H1 (cell line): ENCODE data around the gene AMMECR1L. TPM values are rescaled to one million over a fixed set of nuclear protein-coding genes. Genes with fewer than 3 reads are reported as not detected.

ENCODE experiments used
- CTCF ChIA-PET: fragments of 300-600 bp; sonication (Branson Sonifier 250); formaldehyde crosslinking; loops from one replicate; lab custom pipeline; 2021; ENCODE audit not compliant: partially characterized antibody; lab: Charles Lee
- POLR2A ChIA-PET: fragments of 300-600 bp; sonication (Branson Sonifier 250); formaldehyde crosslinking; loops from one replicate; lab custom pipeline; 2021; ENCODE audit warnings: inconsistent platforms; ENCODE audit not compliant: partially characterized antibody; lab: Charles Lee
- DNase-seq, 2 experiments: peaks; one replicate each; pipeline versions ENCODE4 v3.0.0 to v3.0.0-alpha.2; 2010 to 2022; ENCODE audit warnings: low spot score in 2 of 2, low read depth in 1 of 2, mixed read lengths in 1 of 2
- FAIRE-seq: peaks from 2 replicates; lab custom pipeline; 2011; peaks lifted over from hg19 to GRCh38; lab: Jason Lieb, UNC
- H2AFZ ChIP-seq: 2 replicates; pipeline ENCODE4 v1.8.1; 2012; ENCODE audit warnings: low read length, inconsistent platforms
- H2AK5ac ChIP-seq: 2 replicates; pipeline ENCODE4 v1.6.1; 2013; ENCODE audit warnings: low read depth, low read length
- H2BK120ac ChIP-seq: replicated peaks from 2 replicates; pipeline ENCODE3; 2013; ENCODE audit warnings: low read depth, low read length, inconsistent platforms
- H2BK12ac ChIP-seq: 2 replicates; pipeline ENCODE4 v1.6.1; 2013; ENCODE audit warnings: low read depth, low read length
- H2BK15ac ChIP-seq: 2 replicates; pipeline ENCODE4 v1.6.1; 2013; ENCODE audit warnings: low read length
- H2BK20ac ChIP-seq: 2 replicates; pipeline ENCODE4 v1.6.1; 2013; ENCODE audit warnings: low read length
- H2BK5ac ChIP-seq: 2 replicates; pipeline ENCODE4 v1.6.1; 2013; ENCODE audit warnings: low read depth, low read length
- H3K14ac ChIP-seq: 2 replicates; pipeline ENCODE4 v1.6.1; 2013; ENCODE audit warnings: inconsistent platforms; ENCODE audit not compliant: insufficient read length
- H3K18ac ChIP-seq: 2 replicates; pipeline ENCODE4 v1.6.1; 2013; ENCODE audit warnings: low read length; ENCODE audit errors: extremely low read depth
- H3K23ac ChIP-seq: 2 replicates; pipeline ENCODE4 v1.6.1; 2013; ENCODE audit warnings: inconsistent platforms; ENCODE audit not compliant: insufficient read length
- H3K23me2 ChIP-seq: 2 replicates; pipeline ENCODE4 v1.6.1; 2013; ENCODE audit warnings: low read depth, low read length
- H3K27ac ChIP-seq: 2 replicates; pipeline ENCODE4 v1.6.1; 2011; ENCODE audit warnings: low read depth, low read length, inconsistent platforms
- H3K27me3 ChIP-seq, 4 experiments: replicated peaks in 1 of 4; 1 replicate in 1 of 4; 2 replicates in 3 of 4; pipeline versions ENCODE4 v1.6.1 to v1.8.1; 2011 to 2013; ENCODE audit warnings: low read length in 3 of 4, mild to moderate bottlenecking in 3 of 4, inconsistent platforms in 2 of 4, mixed read lengths in 2 of 4, moderate library complexity in 1 of 4; ENCODE audit not compliant: control insufficient read depth in 3 of 4, insufficient read depth in 3 of 4; ENCODE audit errors: extremely low read depth in 1 of 4
- H3K36me3 ChIP-seq, 4 experiments: 2 replicates each; pipeline versions ENCODE4 v1.6.1 to v1.8.1; 2011 to 2013; ENCODE audit warnings: mild to moderate bottlenecking in 4 of 4, low read length in 3 of 4, moderate library complexity in 2 of 4, control low read depth in 1 of 4, inconsistent platforms in 1 of 4; ENCODE audit not compliant: insufficient read depth in 4 of 4, control insufficient read depth in 2 of 4
- H3K4ac ChIP-seq: replicated peaks from 2 replicates; pipeline ENCODE3; 2013; ENCODE audit warnings: low read length, low read depth, mixed read lengths, inconsistent platforms; ENCODE audit not compliant: insufficient read length
- H3K4me1 ChIP-seq, 4 experiments: replicated peaks in 1 of 4; 1 replicate in 1 of 4; 2 replicates in 3 of 4; pipeline versions ENCODE4 v1.6.1 to v1.8.1; 2011 to 2013; ENCODE audit warnings: low read length in 3 of 4, inconsistent platforms in 2 of 4, mixed read lengths in 1 of 4; ENCODE audit not compliant: insufficient read depth in 4 of 4, control insufficient read depth in 3 of 4
- H3K4me2 ChIP-seq, 2 experiments: 2 replicates each; pipeline versions ENCODE4 v1.6.1 to v1.8.1; 2011 to 2013; ENCODE audit warnings: low read depth in 2 of 2, low read length in 2 of 2, control low read depth in 1 of 2, inconsistent platforms in 1 of 2, mild to moderate bottlenecking in 1 of 2; ENCODE audit not compliant: insufficient read depth in 1 of 2
- H3K4me3 ChIP-seq, 4 experiments: fragments of 200-600, 300-600 bp in 1 of 4; sonication (generic), shearing (Covaris generic), sonication (Bioruptor Twin) in 1 of 4; 2 replicates each; pipeline versions ENCODE4 v1.5.1 to v1.8.1; 2011 to 2016; ENCODE audit warnings: low read length in 4 of 4, low read depth in 3 of 4, control low read depth in 2 of 4, inconsistent platforms in 2 of 4, mild to moderate bottlenecking in 2 of 4, mixed read lengths in 1 of 4, moderate library complexity in 1 of 4; ENCODE audit not compliant: insufficient read depth in 2 of 4; ENCODE audit errors: extremely low read depth in 1 of 4
- H3K56ac ChIP-seq: replicated peaks from 2 replicates; pipeline ENCODE3; 2013; ENCODE audit warnings: low read depth, mild to moderate bottlenecking, mixed read lengths, low read length, inconsistent platforms; ENCODE audit not compliant: insufficient read length
- H3K79me1 ChIP-seq: 2 replicates; pipeline ENCODE4 v1.6.1; 2013; ENCODE audit warnings: low read depth, low read length, control low read depth
- H3K79me2 ChIP-seq, 2 experiments: 2 replicates each; pipeline versions ENCODE4 v1.6.1 to v1.8.1; 2012 to 2013; ENCODE audit warnings: low read length in 2 of 2, mild to moderate bottlenecking in 2 of 2, inconsistent platforms in 1 of 2; ENCODE audit not compliant: insufficient read depth in 2 of 2, control insufficient read depth in 1 of 2
- H3K9ac ChIP-seq, 4 experiments: replicated peaks in 1 of 4; 1 replicate in 1 of 4; 2 replicates in 3 of 4; pipeline versions ENCODE4 v1.6.1 to v1.8.1; 2011 to 2013; ENCODE audit warnings: low read depth in 3 of 4, low read length in 3 of 4, control low read depth in 2 of 4, mild to moderate bottlenecking in 2 of 4, moderate library complexity in 2 of 4, inconsistent platforms in 1 of 4; ENCODE audit errors: extremely low read depth in 1 of 4
- H3K9me3 ChIP-seq, 2 experiments: 2 replicates each; pipeline versions ENCODE4 v1.6.1 to v1.8.1; 2012 to 2013; ENCODE audit warnings: mild to moderate bottlenecking in 2 of 2, moderate library complexity in 2 of 2, control low read depth in 1 of 2, inconsistent platforms in 1 of 2, low read depth in 1 of 2, low read length in 1 of 2, mixed read lengths in 1 of 2; ENCODE audit not compliant: insufficient read depth in 2 of 2
- H4K20me1 ChIP-seq, 2 experiments: replicated peaks in 1 of 2; 2 replicates each; pipeline versions ENCODE3 to v1.8.1; 2011 to 2013; ENCODE audit warnings: inconsistent platforms in 2 of 2, low read length in 2 of 2, mild to moderate bottlenecking in 1 of 2; ENCODE audit not compliant: insufficient read depth in 2 of 2, control insufficient read depth in 1 of 2
- H4K5ac ChIP-seq: 2 replicates; pipeline ENCODE4 v1.6.1; 2013; ENCODE audit warnings: low read length, low read depth, mixed read lengths, inconsistent platforms; ENCODE audit not compliant: insufficient read length
- H4K8ac ChIP-seq: 2 replicates; pipeline ENCODE4 v1.8.0; 2013; ENCODE audit warnings: mild to moderate bottlenecking, moderate library complexity, low read length, inconsistent platforms; ENCODE audit not compliant: insufficient read depth; ENCODE audit errors: extremely low read depth
- H4K91ac ChIP-seq: replicated peaks from 2 replicates; pipeline ENCODE3; 2013; ENCODE audit warnings: low read length, mixed read lengths, inconsistent platforms; ENCODE audit not compliant: insufficient read length
- BCL11A ChIP-seq, 2 experiments: IDR thresholded peaks; one replicate each; pipeline ENCODE4 v1.6.1; 2011; ENCODE audit warnings: low read depth in 2 of 2, low read length in 2 of 2, mild to moderate bottlenecking in 2 of 2
- CBX8 ChIP-seq: fragments of 300-800, 300-1000 bp; sonication (generic); IDR thresholded peaks from 2 replicates; pipeline ENCODE4 v1.7.1; 2016; ENCODE audit warnings: low read depth, low read length, borderline replicate concordance
- JUND ChIP-seq: IDR thresholded peaks from 2 replicates; pipeline ENCODE4 v1.6.1; 2011; ENCODE audit warnings: mild to moderate bottlenecking, improper control_type of control experiment, low read length
- NANOG ChIP-seq: IDR thresholded peaks from 2 replicates; pipeline ENCODE4 v1.6.1; 2011; ENCODE audit warnings: low read length, low read depth, mild to moderate bottlenecking, inconsistent platforms; ENCODE audit not compliant: insufficient read depth, poor library complexity, severe bottlenecking
- POLR2A ChIP-seq, 2 experiments: IDR thresholded peaks; 1 replicate in 1 of 2; 2 replicates in 1 of 2; pipeline ENCODE4 v1.6.1; 2011; ENCODE audit warnings: low read depth in 2 of 2, low read length in 2 of 2, mild to moderate bottlenecking in 2 of 2; ENCODE audit errors: control extremely low read depth in 1 of 2
- RNF2 ChIP-seq: fragments of 200-900, 300-1000 bp; sonication (generic); IDR thresholded peaks from 2 replicates; pipeline ENCODE4 v1.7.1; 2016; ENCODE audit warnings: borderline replicate concordance, low read depth, mild to moderate bottlenecking, antibody characterized with exemption, low read length; ENCODE audit not compliant: poor library complexity, severe bottlenecking; ENCODE audit errors: missing control alignments
- RXRA ChIP-seq: IDR thresholded peaks from 2 replicates; pipeline ENCODE4 v1.6.1; 2011; ENCODE audit warnings: low read depth, mild to moderate bottlenecking, low read length, moderate library complexity; ENCODE audit not compliant: insufficient read depth
- SIX5 ChIP-seq: IDR thresholded peaks from 2 replicates; pipeline ENCODE4 v1.6.1; 2011; ENCODE audit warnings: mild to moderate bottlenecking, low read depth, low read length
- SRF ChIP-seq: IDR thresholded peaks from 2 replicates; pipeline ENCODE4 v1.6.1; 2011; ENCODE audit warnings: mild to moderate bottlenecking, low read depth, low read length, moderate library complexity
- TBP ChIP-seq: IDR thresholded peaks from 2 replicates; pipeline ENCODE4 v1.6.1; 2011; ENCODE audit warnings: low read depth, low read length, improper control_type of control experiment
- WGBS, 2 experiments: shearing (Covaris generic) in 1 of 2; methylation state at CpG; one replicate each; pipeline versions ENCODE4 v1.1.6 to v1.1.7; 2013 to 2015; ENCODE audit warnings: low lambda C conversion rate in 2 of 2, mixed read lengths in 2 of 2, inconsistent platforms in 1 of 2, low coverage in 1 of 2, missing lambda C conversion rate in 1 of 2; ENCODE audit not compliant: insufficient replicate concordance in 2 of 2, insufficient coverage in 1 of 2, insufficient read length in 1 of 2; ENCODE audit errors: extremely low coverage in 1 of 2, missing lambda C conversion rate in 1 of 2; 5-methylcytosine and 5-hydroxymethylcytosine counted together
- polyA plus RNA-seq, 7 experiments: library from polyadenylated mRNA; depleted of rRNA in 3 of 7; stranded (reverse) in 5 of 7; unstranded in 2 of 7; fragments of >200 nt in 5 of 7; fragments of 200-250 nt in 2 of 7; gene quantifications; 1 replicate in 5 of 7; 2 replicates in 1 of 7; 4 replicates in 1 of 7; pipeline versions ENCODE4 v1.2.1 to v1.2.3, GENCODE V29; 2011 to 2013; ENCODE audit warnings: missing spikeins in 2 of 7, mixed read lengths in 2 of 7
- total RNA-seq: library from RNA; stranded (reverse); fragmentation: NEBNext Ultra II Directional; extraction: Animal tissue kit (Norgen Biotek cat#: 25700); gene quantifications from 2 replicates; pipeline ENCODE4 v1.2.1, GENCODE V29; 2021

Gene AMMECR1L
- total and polyA plus RNA-seq, 2 of the 8 experiments (the other 6 are each of a cell fraction or from before 2014, with no cell fraction given), result 10.1 to 18.8 TPM

DNA sequence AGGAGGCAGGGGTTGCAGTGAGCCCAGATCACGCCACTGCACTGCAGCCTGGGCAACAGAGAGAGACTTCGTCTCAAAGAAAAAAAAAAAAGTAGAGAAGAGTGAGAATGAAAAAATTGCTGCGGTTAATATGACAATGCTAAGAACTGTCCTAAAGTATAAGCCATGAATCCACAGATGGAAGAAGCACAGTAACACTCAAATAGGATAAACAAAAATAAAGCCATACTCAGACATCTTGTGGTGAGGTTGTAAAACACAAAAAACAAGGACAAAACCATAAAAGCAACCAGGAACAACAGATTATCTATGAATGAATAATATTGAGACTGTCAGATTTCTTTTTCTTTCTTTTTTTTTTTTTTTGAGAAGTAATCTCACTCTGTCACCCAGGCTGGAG, 50.8 kb downstream of the AMMECR1L start:
- Histone ChIP-seq H3K9me3 (no peaks in the 10 kb centered on the region), H3K79me2 (no peaks in the 10 kb centered on the region), H4K20me1 (no peaks in the 10 kb centered on the region), H3K27me3 (no peaks in the 10 kb centered on the region), H3K36me3 (no peaks in the 10 kb centered on the region), H3K56ac (no peak overlapping the region), H2AFZ (no peak overlapping the region), H4K91ac (no peak overlapping the region), H3K4ac (no peak overlapping the region), H3K23ac (no peak overlapping the region), H2BK120ac (no peak overlapping the region), H3K9ac (no peak overlapping the region), H3K18ac (no peak overlapping the region), H3K4me2 (no peak overlapping the region), H4K8ac (no peak overlapping the region), H3K14ac (no peak overlapping the region), H4K5ac (no peak overlapping the region), H3K4me3 (no peak overlapping the region), H2BK12ac (no peak overlapping the region), H2BK20ac (no peak overlapping the region), H2BK15ac (no peak overlapping the region), H3K79me1 (no peaks in the 10 kb centered on the region), H2BK5ac (no peak overlapping the region), H3K4me1 (peaks cover 0 to 3% (median 0%) of the 10 kb centered on the region in 4 experiments; a peak in 2 of 7 replicates), H2AK5ac (no peak overlapping the region), H3K27ac (no peak overlapping the region), H3K23me2 (no peaks in the 10 kb centered on the region)
- ChIA-PET CTCF (no interaction called here), POLR2A (interaction anchor here (0.9 kb wide), 1 partner anchor 12 kb away, joined by 7 read pairs; no protein-coding TSS in a partner anchor)
- TF ChIP-seq RNF2, result no peak
- no peak for TF ChIP-seq POLR2A (IDR thresholded peaks at IDR 0.05; ENCODE audit: control extremely low read depth in 1 of 2, low read depth in 2 of 2, low read length in 2 of 2)
- TF ChIP-seq SIX5, result no peak
- TF ChIP-seq NANOG, result no peak
- TF ChIP-seq BCL11A (IDR thresholded peaks at IDR 0.05; ENCODE audit: low read depth in 2 of 2, low read length in 2 of 2), result no peak
- no peak for TF ChIP-seq JUND
- TF ChIP-seq TBP, result no peak
- no peak for TF ChIP-seq SRF
- TF ChIP-seq CBX8, result no peak
- TF ChIP-seq RXRA, result no peak
- 61% methylated on average over 3 of the region's 3 CpGs; no CpG with 5 or more reads in 1 of the 2 experiments for WGBS, 2 experiments
- FAIRE-seq (no peak), DNase-seq (no peak)
